ENCODE results near the gene CST9. TPM values are rescaled to one million over a fixed set of nuclear protein-coding genes. Genes with fewer than 3 reads are reported as not detected.

CST9 gene
- total RNA-seq, 1 experiment from 2014 or later, result not detected

- ATAC-seq, result no peak
- no TSS peak for BruUV-seq (replicated peaks)
Measured at GRCh38 chr20:23609486-23610109, 3.9 kb upstream of the CST9 start.

DNA sequence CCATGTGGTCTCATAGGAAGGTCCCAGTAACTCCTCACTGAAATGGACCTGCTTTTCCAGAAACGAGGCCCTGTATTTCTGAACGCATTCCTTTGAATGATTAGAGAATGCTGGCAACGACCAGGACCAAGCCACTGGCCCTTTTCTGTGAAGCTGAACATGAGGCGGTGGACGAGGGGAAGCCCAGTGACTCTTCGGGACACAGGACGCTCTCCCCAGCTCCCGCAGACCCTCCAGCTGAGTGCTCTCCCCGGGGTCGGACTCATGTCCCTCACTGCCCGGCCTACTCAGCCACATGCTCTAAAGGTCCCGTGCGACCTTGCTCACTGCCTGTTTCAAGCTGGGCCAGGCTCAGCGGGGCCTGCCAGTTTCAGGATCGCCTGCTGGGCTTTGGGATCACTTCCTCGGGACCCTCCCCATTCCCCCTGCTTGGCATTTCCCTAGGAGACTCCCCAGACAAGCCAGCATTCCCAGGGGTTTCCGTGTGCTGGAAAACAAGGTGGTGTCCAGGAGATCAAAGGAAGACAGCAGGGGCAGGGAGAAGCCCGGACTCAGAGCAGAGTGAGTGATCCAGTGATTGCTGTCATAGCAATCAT is 2.6 kb upstream of the CST9 start:
- Histone ChIP-seq H2AFZ (ENCODE audit: low read length) (no peak overlapping the region), H3K27me3 (ENCODE audit: low read length) (peaks cover 9% of the 10 kb centered on the region; the same call in 1 of the 2 replicates), H3K79me2 (ENCODE audit: low read length) (no peaks in the 10 kb centered on the region), H3K9me2 (replicated peaks; ENCODE audit: low read length) (no peaks in the 10 kb centered on the region), H3K4me3 (ENCODE audit: low read length) (no peak overlapping the region), H4K20me1 (ENCODE audit: low read length) (no peaks in the 10 kb centered on the region), H3K36me3 (ENCODE audit: low read depth, low read length) (no peaks in the 10 kb centered on the region), H3K9ac (ENCODE audit: low read length) (no peak overlapping the region), H3K27ac (ENCODE audit: low read length) (no peak overlapping the region), H3K4me2 (ENCODE audit: low read length) (no peak overlapping the region), H3K9me3 (ENCODE audit: low read length) (no peaks in the 10 kb centered on the region), H3F3A (ENCODE audit: low read length, unreplicated experiment) (no peaks in the 10 kb centered on the region), H3K4me1 (ENCODE audit: insufficient read depth, low read length) (no peaks in the 10 kb centered on the region)
- BruUV-seq (replicated peaks), result no TSS peak
- ChIA-PET POLR2A (ENCODE audit: unreplicated experiment) (no interaction called here), CTCF (no interaction called here)
- TF ChIP-seq, protein P1, sequence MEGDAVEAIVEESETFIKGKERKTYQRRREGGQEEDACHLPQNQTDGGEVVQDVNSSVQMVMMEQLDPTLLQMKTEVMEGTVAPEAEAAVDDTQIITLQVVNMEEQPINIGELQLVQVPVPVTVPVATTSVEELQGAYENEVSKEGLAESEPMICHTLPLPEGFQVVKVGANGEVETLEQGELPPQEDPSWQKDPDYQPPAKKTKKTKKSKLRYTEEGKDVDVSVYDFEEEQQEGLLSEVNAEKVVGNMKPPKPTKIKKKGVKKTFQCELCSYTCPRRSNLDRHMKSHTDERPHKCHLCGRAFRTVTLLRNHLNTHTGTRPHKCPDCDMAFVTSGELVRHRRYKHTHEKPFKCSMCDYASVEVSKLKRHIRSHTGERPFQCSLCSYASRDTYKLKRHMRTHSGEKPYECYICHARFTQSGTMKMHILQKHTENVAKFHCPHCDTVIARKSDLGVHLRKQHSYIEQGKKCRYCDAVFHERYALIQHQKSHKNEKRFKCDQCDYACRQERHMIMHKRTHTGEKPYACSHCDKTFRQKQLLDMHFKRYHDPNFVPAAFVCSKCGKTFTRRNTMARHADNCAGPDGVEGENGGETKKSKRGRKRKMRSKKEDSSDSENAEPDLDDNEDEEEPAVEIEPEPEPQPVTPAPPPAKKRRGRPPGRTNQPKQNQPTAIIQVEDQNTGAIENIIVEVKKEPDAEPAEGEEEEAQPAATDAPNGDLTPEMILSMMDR (conservative IDR thresholded peaks at IDR 0.05; ENCODE audit: low read depth, low read length), result no peak
- no peak for TF ChIP-seq EZH2phosphoT487 (IDR thresholded peaks at IDR 0.05; ENCODE audit: borderline replicate concordance, low read length)
- TF ChIP-seq EZH2 (IDR thresholded peaks at IDR 0.05; ENCODE audit: low read length, unreplicated experiment), result no peak
- intact Hi-C loops (cut with micrococcal nuclease), result no loop called here
- no peak for DNase-seq
- no peak for ATAC-seq

More at GRCh38 chr20:23609486-23610109, 3.9 kb upstream of the CST9 start:
- Histone ChIP-seq H3K9me2 (replicated peaks; ENCODE audit: low read length) (no peaks in the 10 kb centered on the region), H3K27me3 (ENCODE audit: low read length) (peaks cover 9% of the 10 kb centered on the region; the same call in 1 of the 2 replicates), H3K79me2 (ENCODE audit: low read length) (no peaks in the 10 kb centered on the region), H3K4me2 (ENCODE audit: low read length) (no peak overlapping the region), H2AFZ (ENCODE audit: low read length) (no peak overlapping the region), H3F3A (ENCODE audit: low read length, unreplicated experiment) (no peaks in the 10 kb centered on the region), H3K9me3 (ENCODE audit: low read length) (no peaks in the 10 kb centered on the region), H3K4me3 (ENCODE audit: low read length) (no peak overlapping the region), H4K20me1 (ENCODE audit: low read length) (no peaks in the 10 kb centered on the region), H3K4me1 (ENCODE audit: insufficient read depth, low read length) (no peaks in the 10 kb centered on the region), H3K27ac (ENCODE audit: low read length) (no peak overlapping the region), H3K9ac (ENCODE audit: low read length) (no peak overlapping the region), H3K36me3 (ENCODE audit: low read depth, low read length) (no peaks in the 10 kb centered on the region)
- TF ChIP-seq EZH2 (IDR thresholded peaks at IDR 0.05; ENCODE audit: low read length, unreplicated experiment) (no peak), EZH2phosphoT487 (IDR thresholded peaks at IDR 0.05; ENCODE audit: borderline replicate concordance, low read length) (no peak)
- TF ChIP-seq, protein P1 (conservative IDR thresholded peaks at IDR 0.05; ENCODE audit: low read depth, low read length), result no peak
- ChIA-PET POLR2A (ENCODE audit: unreplicated experiment) (no interaction called here), CTCF (no interaction called here)
- DNase-seq, result no peak
- intact Hi-C loops (cut with micrococcal nuclease), result no loop called here

Data from PC-3 (cell line).